CD4-positive, alpha-beta T cell treated with Interleukin-10 for 1 hour (primary cell): Measurements from ENCODE around the gene EXOC4.

ENCODE experiments used
- DNase-seq: peaks from one replicate; pipeline ENCODE4 v3.0.0-alpha.2; 2020

Gene EXOC4

GRCh38 chr7:133369130-133369529 is 116.3 kb downstream of the EXOC4 start:
- no peak for DNase-seq

GRCh38 chr7:133371616-133372015 is 118.7 kb downstream of the EXOC4 start:
- DNase-seq: no peak

- DNase-seq: no peak
These were observed 119.5 kb downstream of the EXOC4 start for GRCh38 chr7:133372337-133372736.

- no peak for DNase-seq
These were observed 123.6 kb downstream of the EXOC4 start for GRCh38 chr7:133376514-133376913.

- no peak for DNase-seq
These were observed 129.1 kb downstream of the EXOC4 start for GRCh38 chr7:133381965-133382364.

- no peak for DNase-seq
These were observed 130.1 kb downstream of the EXOC4 start for GRCh38 chr7:133382775-133383559.

DNA sequence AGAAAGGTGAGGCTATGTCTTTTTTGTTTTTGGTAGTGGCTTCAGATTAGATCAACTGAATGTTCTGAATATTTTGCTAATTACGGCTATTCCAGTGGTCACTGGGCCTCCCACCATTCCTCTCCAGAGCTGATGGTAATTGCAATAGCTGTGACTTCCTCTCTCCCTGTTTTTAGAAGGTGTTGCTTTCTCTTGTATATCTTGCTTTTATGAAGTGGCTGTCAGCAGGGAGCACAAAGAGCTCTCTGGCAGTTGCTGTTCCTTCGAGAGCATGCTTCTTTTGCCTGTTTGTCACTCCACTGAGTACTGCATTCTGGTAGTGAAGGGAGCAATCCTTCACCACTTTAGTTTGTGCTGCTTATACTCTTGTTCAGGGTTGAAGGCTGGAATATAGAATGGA is 133.3 kb downstream of the EXOC4 start:
- no peak for DNase-seq

DNA sequence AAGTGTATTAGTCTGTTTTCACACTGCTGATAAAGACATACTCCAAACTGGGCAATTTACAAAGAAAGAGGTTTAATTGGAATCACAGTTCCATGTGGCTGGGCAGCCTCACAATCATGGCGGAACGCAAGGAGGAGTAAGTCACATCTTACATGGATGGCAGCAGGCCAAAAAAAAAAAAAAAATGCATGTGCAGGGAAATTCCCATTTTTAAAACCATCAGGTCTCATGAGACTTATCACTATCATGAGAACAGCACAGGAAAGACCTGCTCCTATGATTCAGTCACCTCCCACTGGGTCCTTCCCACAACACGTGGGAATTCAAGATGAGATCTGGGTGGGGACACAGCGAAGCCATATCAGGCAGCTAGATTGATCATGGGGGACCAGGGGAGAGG is 136.8 kb downstream of the EXOC4 start:
- no peak for DNase-seq

DNA sequence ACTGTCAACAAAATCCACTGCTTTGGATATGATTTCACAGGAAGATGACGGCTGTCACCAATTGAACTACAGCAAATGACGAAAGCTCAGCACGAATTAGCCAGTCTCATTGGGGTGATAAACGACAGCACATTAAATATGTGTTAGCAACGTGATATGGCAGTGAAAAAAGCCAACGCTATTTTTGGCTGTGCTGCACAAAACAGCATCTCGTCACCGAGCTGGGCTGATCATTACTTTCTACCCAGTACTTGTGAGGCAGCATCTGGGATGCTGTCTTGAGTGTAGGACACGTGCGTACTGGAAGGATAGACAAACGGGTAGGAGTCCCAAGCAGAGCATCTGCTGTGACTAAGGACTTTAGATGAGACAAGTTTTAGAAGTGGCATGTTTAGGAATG is 138.3 kb downstream of the EXOC4 start:
- no peak for DNase-seq

- DNase-seq: no peak
These were observed 141.5 kb downstream of the EXOC4 start for GRCh38 chr7:133394369-133394768.

DNA sequence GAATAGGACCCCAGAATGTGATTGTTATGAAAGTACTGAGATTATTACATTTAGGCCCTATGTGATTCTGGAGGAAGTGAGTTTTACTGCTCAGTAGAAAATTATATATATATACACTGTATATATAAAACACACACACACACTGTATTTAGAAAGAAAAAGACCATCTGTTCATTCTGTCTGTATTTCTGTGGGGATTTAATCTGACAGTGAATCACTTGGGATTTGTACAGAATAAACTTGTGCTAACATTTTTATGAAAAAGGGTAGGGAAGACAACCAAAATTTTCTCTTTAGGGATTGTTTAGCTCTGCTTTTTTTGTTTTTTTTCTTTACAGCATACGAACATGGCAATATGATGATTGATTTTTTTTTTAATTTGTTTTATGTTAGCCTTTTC is 142.7 kb downstream of the EXOC4 start:
- DNase-seq: no peak

GRCh38 chr7:133398506-133398905 is 145.6 kb downstream of the EXOC4 start:
- DNase-seq: no peak

- no peak for DNase-seq
These were observed 148.3 kb downstream of the EXOC4 start for GRCh38 chr7:133401225-133401624.

DNA sequence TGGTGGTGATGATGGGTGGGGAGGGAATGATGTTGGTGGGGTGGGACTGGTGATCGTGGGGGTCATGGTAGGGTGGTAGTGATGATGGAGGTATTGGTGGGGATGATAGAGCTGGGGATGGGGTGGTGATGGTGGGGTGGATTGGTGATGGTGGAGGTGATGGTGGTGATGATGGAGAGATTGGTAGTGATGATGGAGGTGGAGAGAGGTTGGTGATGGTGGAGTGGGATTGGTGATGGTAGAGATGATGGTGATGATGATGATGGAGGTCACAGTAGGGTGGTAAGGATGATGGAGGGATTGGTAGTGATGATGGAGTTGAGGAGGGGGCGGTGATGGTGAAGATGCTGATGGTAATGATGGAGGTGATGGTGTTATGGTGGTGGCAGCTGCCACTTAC is 155.3 kb downstream of the EXOC4 start:
- DNase-seq: no peak

GRCh38 chr7:133409421-133409820 is 156.5 kb downstream of the EXOC4 start:
- DNase-seq: no peak

GRCh38 chr7:133409966-133410365 is 157.1 kb downstream of the EXOC4 start:
- DNase-seq: no peak

DNA sequence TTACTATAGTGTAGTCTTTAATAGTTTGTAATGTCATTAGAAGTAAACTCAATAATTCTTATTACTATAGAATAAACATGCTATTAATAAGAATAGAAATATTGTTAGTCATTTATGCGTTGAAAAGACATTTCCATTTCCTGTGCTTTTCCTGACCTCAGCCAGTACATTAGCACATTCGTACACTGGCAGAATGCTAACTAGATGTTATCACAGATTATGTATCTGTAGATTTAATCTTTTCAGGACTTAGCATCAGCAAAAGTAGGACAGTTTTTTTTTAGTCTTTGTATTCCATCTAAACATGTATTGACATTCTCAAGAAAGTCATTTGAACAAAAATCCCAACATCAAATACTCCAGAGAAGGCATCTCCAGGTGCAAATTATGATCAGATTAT is 158.5 kb downstream of the EXOC4 start:
- DNase-seq: no peak

GRCh38 chr7:133412942-133413341 is 160.1 kb downstream of the EXOC4 start:
- DNase-seq: no peak

DNA sequence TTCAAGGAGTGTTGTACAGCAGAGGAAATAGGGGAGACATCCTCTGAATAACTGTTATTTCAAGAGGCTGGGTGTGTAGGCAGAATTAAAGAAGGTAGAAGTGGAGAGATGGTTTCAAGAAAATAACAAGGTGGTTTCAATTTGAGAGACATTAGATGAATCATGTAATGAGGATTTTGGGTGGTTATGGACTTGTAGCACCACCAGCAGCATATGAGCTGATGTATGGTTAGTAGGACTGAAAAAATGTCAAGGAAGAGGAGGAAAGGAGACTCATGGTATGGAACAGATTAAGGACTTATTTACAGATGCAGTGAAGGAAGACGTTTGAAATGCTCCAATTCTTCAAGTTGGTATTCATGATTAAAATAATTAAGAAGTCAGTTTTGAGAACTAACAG is 166.2 kb downstream of the EXOC4 start:
- DNase-seq: no peak

GRCh38 chr7:133423618-133424017 is 170.7 kb downstream of the EXOC4 start:
- no peak for DNase-seq

GRCh38 chr7:133428326-133428725 is 175.4 kb downstream of the EXOC4 start:
- DNase-seq: no peak

DNA sequence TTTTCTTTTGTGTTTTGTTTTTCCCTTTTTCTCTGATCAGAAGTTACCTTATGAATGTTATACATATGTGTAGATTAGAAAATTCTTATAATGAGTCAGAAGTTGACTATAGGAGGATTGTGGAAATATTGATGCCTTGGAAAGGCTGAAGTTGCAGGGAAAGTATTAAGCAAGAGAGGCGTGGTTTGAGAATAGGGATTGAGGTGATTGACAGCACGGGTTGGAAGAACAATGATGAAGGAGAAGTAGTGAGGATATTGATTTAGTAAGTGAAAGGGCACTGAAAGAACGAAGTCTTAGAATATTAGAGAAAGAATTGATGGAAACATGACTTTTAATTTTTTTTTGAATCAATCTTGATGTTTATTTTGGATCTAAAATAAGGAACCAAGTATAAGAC is 176.0 kb downstream of the EXOC4 start:
- no peak for DNase-seq

DNA sequence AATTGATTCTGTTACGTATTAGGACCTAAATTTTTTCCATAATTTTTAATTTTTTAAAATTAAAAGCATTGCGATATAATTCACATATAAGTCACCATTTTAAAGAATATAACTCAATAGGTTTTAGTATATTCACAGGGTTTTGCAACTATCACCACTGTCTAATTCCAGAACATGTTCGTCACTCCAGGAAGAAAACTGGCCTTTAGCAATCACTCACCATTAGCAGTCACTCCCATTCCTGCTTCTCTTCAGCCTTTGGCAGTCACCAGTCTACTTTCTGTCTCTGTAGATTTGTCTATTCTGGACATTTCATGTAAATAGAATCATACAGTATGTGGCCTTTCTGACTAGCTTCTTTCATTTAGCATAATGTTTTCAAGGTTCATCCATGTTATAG is 176.5 kb downstream of the EXOC4 start:
- DNase-seq: no peak

- no peak for DNase-seq
These were observed 178.4 kb downstream of the EXOC4 start for GRCh38 chr7:133431134-133431724.
